H1 (cell line): Measurements from ENCODE around the gene PLEKHG3. TPM values are rescaled to one million over a fixed set of nuclear protein-coding genes. Genes with fewer than 3 reads are reported as not detected.

Source experiments
- BRCA1 ChIP-seq: IDR thresholded peaks from 2 replicates; pipeline ENCODE4 v1.6.1; 2012; ENCODE audit warnings: low read depth, low read length, improper control_type of control experiment
- CTCF ChIP-seq, 3 experiments: IDR thresholded peaks; 1 replicate in 2 of 3; 2 replicates in 1 of 3; pipeline versions ENCODE4 v1.5.1 to v1.6.1; 2011; ENCODE audit warnings: low read length in 3 of 3, mild to moderate bottlenecking in 3 of 3, inconsistent platforms in 2 of 3, low read depth in 1 of 3, moderate library complexity in 1 of 3; ENCODE audit not compliant: insufficient read depth in 1 of 3; ENCODE audit errors: control extremely low read depth in 1 of 3
- TCF12 ChIP-seq: IDR thresholded peaks from 2 replicates; pipeline ENCODE4 v1.6.1; 2011; ENCODE audit warnings: low read depth, mild to moderate bottlenecking, low read length
- polyA plus RNA-seq, 7 experiments: library from polyadenylated mRNA; depleted of rRNA in 3 of 7; stranded (reverse) in 5 of 7; unstranded in 2 of 7; fragments of >200 nt in 5 of 7; fragments of 200-250 nt in 2 of 7; gene quantifications; 1 replicate in 5 of 7; 2 replicates in 1 of 7; 4 replicates in 1 of 7; pipeline versions ENCODE4 v1.2.1 to v1.2.3, GENCODE V29; 2011 to 2013; ENCODE audit warnings: missing spikeins in 2 of 7, mixed read lengths in 2 of 7
- total RNA-seq: library from RNA; stranded (reverse); fragmentation: NEBNext Ultra II Directional; extraction: Animal tissue kit (Norgen Biotek cat#: 25700); gene quantifications from 2 replicates; pipeline ENCODE4 v1.2.1, GENCODE V29; 2021

PLEKHG3 gene
- total and polyA plus RNA-seq, 2 of the 8 experiments (the other 6 are each of a cell fraction or from before 2014, with no cell fraction given), result 43.4 to 90.6 TPM

- TF ChIP-seq CTCF (IDR thresholded peaks at IDR 0.05; ENCODE audit: control extremely low read depth in 1 of 3, insufficient read depth in 1 of 3, low read depth in 1 of 3, low read length in 3 of 3) (no peak), BRCA1 (no peak), TCF12 (no peak)
Measured at GRCh38 chr14:64782196-64782595, 78.0 kb downstream of the PLEKHG3 start (continued).
